Parietal lobe (tissue), 2 donors: ENCODE results near the gene IGFL4. TPM values are rescaled to one million over a fixed set of nuclear protein-coding genes. Genes with fewer than 3 reads are reported as not detected.

Source experiments
- small RNA-seq: library from RNA; depleted of rRNA; stranded (forward); fragments of <200 nt; gene quantifications from one replicate; pipeline ENCODE3, GENCODE V24; 2014; ENCODE audit warnings: low replicate concordance
- total RNA-seq: library from RNA; depleted of rRNA; stranded (reverse); fragments of >200 nt; gene quantifications from one replicate; pipeline ENCODE4 v1.2.3, GENCODE V29; 2014

IGFL4 gene
- 4.1 TPM for total RNA-seq

GRCh38 chr19:46040952-46041500 is at the start of gene IGFL4:
IGFL4 (minus strand) TSS chr19:46041002; CDS start chr19:46040962, 40 bp downstream.

GRCh38 chr19:46022431-46023310 is 18.1 kb downstream of the IGFL4 start, which contains the start of gene PGLYRP1:
PGLYRP1 (minus strand) TSS chr19:46023053; CDS start chr19:46023021, 32 bp downstream.

GRCh38 chr19:45994998-45995714 is 45.6 kb downstream of the IGFL4 start, which contains the start of gene CCDC61:
CCDC61 (plus strand) TSS chr19:45995467; CDS start chr19:46003019, 7,552 bp downstream.

Small RNA genes lying within 50 kb of the gene (small RNA-seq; reads per million reads assigned to genes)
- gene MIR769, result 271 reads per million, percentile 97 among the genes with 10 or more reads in this experiment

Other genes starting within 250 kb of the IGFL4 start
- 85.8 TPM for gene DMWD, start 248.2 kb downstream of the IGFL4 start, total RNA-seq
- gene RSPH6A, start 225.7 kb downstream of the IGFL4 start, total RNA-seq, result 0.31 TPM
- 33.5 TPM for gene SYMPK, start 177.9 kb downstream of the IGFL4 start, total RNA-seq
- not detected for gene FOXA3, start 176.7 kb downstream of the IGFL4 start, total RNA-seq
- gene IRF2BP1, start 154.9 kb downstream of the IGFL4 start, total RNA-seq, result 28.8 TPM
- gene MYPOP, start 138.4 kb downstream of the IGFL4 start, total RNA-seq, result 1.9 TPM
- not detected for gene NANOS2, start 126.2 kb downstream of the IGFL4 start, total RNA-seq
- 28.2 TPM for gene NOVA2, start 67.1 kb downstream of the IGFL4 start, total RNA-seq
- 4.4 TPM for gene CCDC61, start 45.5 kb downstream of the IGFL4 start, total RNA-seq
- not detected for gene PGLYRP1, start 17.9 kb downstream of the IGFL4 start, total RNA-seq
- not detected for gene IGFL3, start 83.7 kb upstream of the IGFL4 start, total RNA-seq
- 2.2 TPM for gene IGFL2, start 107.2 kb upstream of the IGFL4 start, total RNA-seq
- gene IGFL1, start 188.7 kb upstream of the IGFL4 start, total RNA-seq, result not detected